Measurements from ENCODE around the gene TTC36.

GRCh38 chr11:118544010-118544646 is 16.9 kb downstream of the TTC36 start:
- TF ChIP-seq CTCF (IDR thresholded peaks at IDR 0.05) (no peak), POLR2A (IDR thresholded peaks at IDR 0.05) (no peak)

Measured in heart left ventricle (tissue), 13 donors.